GM12865 (cell line): Measurements from ENCODE around the gene MAP2K7.
A peak's percentile ranks its signal among the peaks of the same experiment; 100 is the strongest.

Source experiments
- DNase-seq: peaks from one replicate; pipeline ENCODE4 v3.0.0; 2010; ENCODE audit warnings: low read depth
- H3K4me3 ChIP-seq: 2 replicates; pipeline ENCODE4 v1.5.1; 2011; ENCODE audit warnings: mild to moderate bottlenecking, low read depth, low read length, control low read depth
- TF ChIP-seq, protein P1 (sequence below): IDR thresholded peaks from 2 replicates; pipeline ENCODE4 v1.5.1; 2011; ENCODE audit warnings: low read length, control low read depth, low read depth, inconsistent platforms; ENCODE audit not compliant: insufficient read depth; ENCODE audit errors: missing control alignments

Gene MAP2K7

GRCh38 chr19:7863971-7864689, 39.5 kb upstream of the MAP2K7 start:
- TF ChIP-seq, protein P1, sequence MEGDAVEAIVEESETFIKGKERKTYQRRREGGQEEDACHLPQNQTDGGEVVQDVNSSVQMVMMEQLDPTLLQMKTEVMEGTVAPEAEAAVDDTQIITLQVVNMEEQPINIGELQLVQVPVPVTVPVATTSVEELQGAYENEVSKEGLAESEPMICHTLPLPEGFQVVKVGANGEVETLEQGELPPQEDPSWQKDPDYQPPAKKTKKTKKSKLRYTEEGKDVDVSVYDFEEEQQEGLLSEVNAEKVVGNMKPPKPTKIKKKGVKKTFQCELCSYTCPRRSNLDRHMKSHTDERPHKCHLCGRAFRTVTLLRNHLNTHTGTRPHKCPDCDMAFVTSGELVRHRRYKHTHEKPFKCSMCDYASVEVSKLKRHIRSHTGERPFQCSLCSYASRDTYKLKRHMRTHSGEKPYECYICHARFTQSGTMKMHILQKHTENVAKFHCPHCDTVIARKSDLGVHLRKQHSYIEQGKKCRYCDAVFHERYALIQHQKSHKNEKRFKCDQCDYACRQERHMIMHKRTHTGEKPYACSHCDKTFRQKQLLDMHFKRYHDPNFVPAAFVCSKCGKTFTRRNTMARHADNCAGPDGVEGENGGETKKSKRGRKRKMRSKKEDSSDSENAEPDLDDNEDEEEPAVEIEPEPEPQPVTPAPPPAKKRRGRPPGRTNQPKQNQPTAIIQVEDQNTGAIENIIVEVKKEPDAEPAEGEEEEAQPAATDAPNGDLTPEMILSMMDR: no peak
- H3K4me3 ChIP-seq: no peak overlapping the region
- DNase-seq: no peak

GRCh38 chr19:7864690-7865074, 39.0 kb upstream of the MAP2K7 start:
- H3K4me3 ChIP-seq: no peak overlapping the region
- no peak for DNase-seq
- TF ChIP-seq, protein P1: no peak

GRCh38 chr19:7865262-7865911, 38.3 kb upstream of the MAP2K7 start:
- peak overlapping the region; percentile 7 for H3K4me3 ChIP-seq
- peak; percentile 44 for DNase-seq

GRCh38 chr19:7866399-7867091, 37.1 kb upstream of the MAP2K7 start:
- no peak for DNase-seq
- H3K4me3 ChIP-seq: no peak overlapping the region
- TF ChIP-seq, protein P1: no peak

More at GRCh38 chr19:7865262-7865911, 38.3 kb upstream of the MAP2K7 start:
- TF ChIP-seq, protein P1: no peak

GRCh38 chr19:7867092-7867844, 36.4 kb upstream of the MAP2K7 start:
- TF ChIP-seq, protein P1: no peak
- H3K4me3 ChIP-seq: no peak overlapping the region
- no peak for DNase-seq

GRCh38 chr19:7868326-7868670, 35.4 kb upstream of the MAP2K7 start:
- no peak for DNase-seq
- TF ChIP-seq, protein P1: no peak
- H3K4me3 ChIP-seq: peak overlapping the region; percentile 69; the same call in 1 of the 2 replicates
